Neuronal stem cell (in vitro differentiated cells): ENCODE results near the gene CAMK2B.

Source experiments
- DNase-seq: peaks from one replicate; pipeline ENCODE4 v3.0.0-alpha.2; 2013; ENCODE audit warnings: low spot score
- H2AFZ ChIP-seq: one replicate; pipeline ENCODE4 v1.6.1; 2013; ENCODE audit warnings: mild to moderate bottlenecking, low read length, inconsistent platforms
- H2AK5ac ChIP-seq: 2 replicates; pipeline ENCODE4 v1.6.1; 2013; ENCODE audit warnings: low read depth, mild to moderate bottlenecking, inconsistent platforms, low read length, moderate library complexity, mixed read lengths
- H2BK120ac ChIP-seq: 2 replicates; pipeline ENCODE4 v1.6.1; 2013; ENCODE audit warnings: low read depth, mild to moderate bottlenecking, inconsistent platforms, low read length, moderate library complexity, mixed read lengths
- H2BK12ac ChIP-seq: one replicate; pipeline ENCODE4 v1.6.1; 2013; ENCODE audit warnings: low read length, inconsistent platforms
- H2BK15ac ChIP-seq: 2 replicates; pipeline ENCODE4 v1.6.1; 2013; ENCODE audit warnings: mild to moderate bottlenecking, low read length, inconsistent platforms, mixed read lengths
- H2BK5ac ChIP-seq: one replicate; pipeline ENCODE4 v1.6.1; 2013; ENCODE audit warnings: inconsistent platforms, mild to moderate bottlenecking, low read length, moderate library complexity
- H3K14ac ChIP-seq: one replicate; pipeline ENCODE4 v1.6.1; 2013; ENCODE audit warnings: low read length, inconsistent platforms
- H3K18ac ChIP-seq: 2 replicates; pipeline ENCODE4 v1.6.1; 2013; ENCODE audit warnings: low read length, inconsistent platforms
- H3K23ac ChIP-seq: 2 replicates; pipeline ENCODE4 v1.6.1; 2013; ENCODE audit warnings: low read depth, mild to moderate bottlenecking, mixed read lengths, low read length, inconsistent platforms; ENCODE audit not compliant: poor library complexity
- H3K27ac ChIP-seq: replicated peaks from 3 replicates; pipeline ENCODE4 v1.5.1; 2013; ENCODE audit warnings: low read length, inconsistent platforms
- H3K27me3 ChIP-seq, 3 experiments: 2 replicates each; pipeline ENCODE4 v1.6.1; 2013; ENCODE audit warnings: low read length in 3 of 3, mild to moderate bottlenecking in 2 of 3, inconsistent platforms in 1 of 3, low read depth in 1 of 3, mixed read lengths in 1 of 3, moderate library complexity in 1 of 3; ENCODE audit not compliant: control insufficient read depth in 3 of 3, insufficient read depth in 3 of 3
- H3K36me3 ChIP-seq, 2 donors: replicated peaks in 1 of 2; 2 replicates each; pipeline ENCODE4 v1.6.1; 2013; ENCODE audit warnings: low read length in 2 of 2; ENCODE audit not compliant: control insufficient read depth in 2 of 2, insufficient read depth in 2 of 2
- H3K4ac ChIP-seq: 2 replicates; pipeline ENCODE4 v1.6.1; 2013; ENCODE audit warnings: inconsistent platforms, mild to moderate bottlenecking, low read length, moderate library complexity
- H3K4me1 ChIP-seq, 2 donors: 1 replicate in 1 of 2; 2 replicates in 1 of 2; pipeline ENCODE4 v1.6.1; 2013; ENCODE audit warnings: low read length in 2 of 2, low read depth in 1 of 2; ENCODE audit not compliant: control insufficient read depth in 2 of 2, insufficient read depth in 1 of 2
- H3K4me2 ChIP-seq: one replicate; pipeline ENCODE4 v1.6.1; 2013; ENCODE audit warnings: mild to moderate bottlenecking, low read length, inconsistent platforms; ENCODE audit not compliant: insufficient read depth, poor library complexity, severe bottlenecking
- H3K4me3 ChIP-seq, 2 donors: 2 replicates each; pipeline ENCODE4 v1.5.1; 2013; ENCODE audit warnings: low read length in 2 of 2, mild to moderate bottlenecking in 2 of 2, inconsistent platforms in 1 of 2, moderate library complexity in 1 of 2
- H3K79me1 ChIP-seq: one replicate; pipeline ENCODE4 v1.6.1; 2013; ENCODE audit warnings: low read depth, mild to moderate bottlenecking, inconsistent platforms, low read length, moderate library complexity
- H3K9ac ChIP-seq: one replicate; pipeline ENCODE4 v1.6.1; 2013; ENCODE audit warnings: mild to moderate bottlenecking, low read depth, low read length, inconsistent platforms; ENCODE audit not compliant: poor library complexity
- H3K9me3 ChIP-seq, 2 donors: replicated peaks in 1 of 2; 2 replicates each; pipeline versions ENCODE3 to v1.6.1; 2013; ENCODE audit warnings: low read length in 2 of 2, mild to moderate bottlenecking in 2 of 2, inconsistent platforms in 1 of 2, low read depth in 1 of 2, mixed read lengths in 1 of 2, moderate library complexity in 1 of 2; ENCODE audit not compliant: control insufficient read depth in 2 of 2, insufficient read depth in 1 of 2
- H4K8ac ChIP-seq: one replicate; pipeline ENCODE4 v1.6.1; 2013; ENCODE audit warnings: low read depth, mild to moderate bottlenecking, inconsistent platforms, low read length, moderate library complexity
- H4K91ac ChIP-seq: one replicate; pipeline ENCODE4 v1.6.1; 2013; ENCODE audit warnings: low read length, low read depth, mild to moderate bottlenecking, inconsistent platforms; ENCODE audit not compliant: poor library complexity
- WGBS, 2 donors: extraction: QIAGEN DNeasy Blood & Tissue Kit; methylation state at CpG; one replicate each; pipeline ENCODE4 v1.1.7; 2013; ENCODE audit warnings: missing lambda C conversion rate in 2 of 2, mixed read lengths in 1 of 2; ENCODE audit not compliant: insufficient read length in 2 of 2, insufficient replicate concordance in 1 of 2; ENCODE audit errors: extremely low coverage in 2 of 2; 5-methylcytosine and 5-hydroxymethylcytosine counted together

The CAMK2B gene

GRCh38 chr7:44218418-44219201, 106.8 kb downstream of the CAMK2B start:
- WGBS, 2 donors = no CpG with 5 or more reads among the region's 26 CpGs
- H4K8ac ChIP-seq = no peak overlapping the region
- no peak overlapping the region for H2BK120ac ChIP-seq
- no peak overlapping the region for H3K4me2 ChIP-seq
- no peak overlapping the region for H3K23ac ChIP-seq
- H3K4me1 ChIP-seq = peaks cover 20 to 26% of the 10 kb centered on the region in 2 donors
- H3K36me3 ChIP-seq = peaks cover 0 to 6% of the 10 kb centered on the region in 2 donors
- H3K27me3 ChIP-seq = no peaks in the 10 kb centered on the region
- no peak overlapping the region for H4K91ac ChIP-seq
- no peak overlapping the region for H3K4ac ChIP-seq
- peak overlapping the region; percentile 79 for H2BK5ac ChIP-seq
- DNase-seq = peak; percentile 42
- H2BK12ac ChIP-seq = no peak overlapping the region
- peak overlapping the region; percentile 97 for H2AFZ ChIP-seq
- peaks cover 4 to 7% of the 10 kb centered on the region in 2 donors for H3K9me3 ChIP-seq
- H3K9ac ChIP-seq = peak overlapping the region; percentile 7
- no peak overlapping the region for H3K14ac ChIP-seq
- no peak overlapping the region for H2BK15ac ChIP-seq
- peak overlapping the region; percentile 49 for H2AK5ac ChIP-seq
- H3K4me3 ChIP-seq = no peak overlapping the region
- H3K18ac ChIP-seq = peak overlapping the region; percentile 91
- H3K27ac ChIP-seq = peak overlapping the region; percentile 55
- peaks cover 4% of the 10 kb centered on the region for H3K79me1 ChIP-seq

- H2BK15ac ChIP-seq = peak overlapping the region; percentile 90
- H3K79me1 ChIP-seq = peaks cover 1% of the 10 kb centered on the region
- peak overlapping the region; percentile 79 for H2BK5ac ChIP-seq
- peaks cover 3 to 12% of the 10 kb centered on the region in 2 donors for H3K36me3 ChIP-seq
- DNase-seq = no peak
- H3K9ac ChIP-seq = peak overlapping the region; percentile 86
- H3K4me1 ChIP-seq = peaks cover 19% of the 10 kb centered on the region in 2 donors
- H4K91ac ChIP-seq = peak overlapping the region; percentile 94
- H2AK5ac ChIP-seq = peak overlapping the region; percentile 93
- H4K8ac ChIP-seq = peak overlapping the region; percentile 75
- H3K4me2 ChIP-seq = no peak overlapping the region
- no peaks in the 10 kb centered on the region for H3K27me3 ChIP-seq
- H3K9me3 ChIP-seq = peaks cover 4 to 7% of the 10 kb centered on the region in 2 donors
- H2BK120ac ChIP-seq = peak overlapping the region; percentile 26
- peak overlapping the region; percentile 93 for H3K18ac ChIP-seq
- H3K4me3 ChIP-seq = no peak overlapping the region
- H3K4ac ChIP-seq = peak overlapping the region; percentile 84
- H2BK12ac ChIP-seq = peak overlapping the region; percentile 99
- H3K23ac ChIP-seq = peak overlapping the region; percentile 61
- H2AFZ ChIP-seq = peak overlapping the region; percentile 97
- H3K27ac ChIP-seq = peak overlapping the region; percentile 29
- peak overlapping the region; percentile 73 for H3K14ac ChIP-seq
- no CpG with 5 or more reads among the region's 17 CpGs for WGBS, 2 donors
Measured at GRCh38 chr7:44217852-44218402, 107.5 kb downstream of the CAMK2B start.

- H3K27ac ChIP-seq = no peak overlapping the region
- peaks cover 19% of the 10 kb centered on the region in 2 donors for H3K4me1 ChIP-seq
- no peak overlapping the region for H3K4ac ChIP-seq
- H3K27me3 ChIP-seq = no peaks in the 10 kb centered on the region
- H3K9me3 ChIP-seq = peaks cover 4 to 7% of the 10 kb centered on the region in 2 donors
- H3K4me3 ChIP-seq = no peak overlapping the region
- no peak for DNase-seq
- H2BK120ac ChIP-seq = peak overlapping the region; percentile 26
- peaks cover 3 to 18% of the 10 kb centered on the region in 2 donors for H3K36me3 ChIP-seq
- no peak overlapping the region for H4K91ac ChIP-seq
- no peak overlapping the region for H3K4me2 ChIP-seq
- H3K9ac ChIP-seq = no peak overlapping the region
- H3K14ac ChIP-seq = no peak overlapping the region
- no peaks in the 10 kb centered on the region for H3K79me1 ChIP-seq
- no peak overlapping the region for H2AFZ ChIP-seq
- H2AK5ac ChIP-seq = peak overlapping the region; percentile 50
- peak overlapping the region; percentile 74 for H3K18ac ChIP-seq
- H3K23ac ChIP-seq = no peak overlapping the region
- H2BK15ac ChIP-seq = peak overlapping the region; percentile 90
- H2BK5ac ChIP-seq = no peak overlapping the region
- no peak overlapping the region for H4K8ac ChIP-seq
- H2BK12ac ChIP-seq = peak overlapping the region; percentile 30
- WGBS, 2 donors = no CpG with 5 or more reads among the region's 19 CpGs
Measured at GRCh38 chr7:44217223-44217714, 108.1 kb downstream of the CAMK2B start.
